HG03095 (cell line): ENCODE results near the gene RPL22L1.
A peak's percentile ranks its signal among the peaks of the same experiment; 100 is the strongest.
"Not testable (repeated sequence)": the region's sequence is repeated elsewhere in the genome, so short reads cannot be mapped to it uniquely, and the experiment has no call there.

Source experiments
- ATAC-seq: cut with Tn5 transposase; IDR thresholded peaks from one replicate; pipeline ENCODE4 v1.9.1; 2021; ENCODE audit warnings: moderate library complexity; ENCODE audit not compliant: unreplicated experiment

RPL22L1 gene

GRCh38 chr3:170869645-170870593, at the start of gene RPL22L1:
Gene RPL22L1, minus strand, starts transcription at chr3:170870195. Its CDS starts 28 bp downstream, at chr3:170870167.
- ATAC-seq, result peak; percentile 98

GRCh38 chr3:170918715-170919114, 48.7 kb upstream of the RPL22L1 start:
- no peak for ATAC-seq

- no peak for ATAC-seq
These were observed 44.7 kb upstream of the RPL22L1 start for GRCh38 chr3:170914690-170915089.

- ATAC-seq, result no peak
These were observed 44.2 kb upstream of the RPL22L1 start for GRCh38 chr3:170914212-170914611.

- ATAC-seq, result no peak
These were observed 41.1 kb upstream of the RPL22L1 start for GRCh38 chr3:170911051-170911450.

- ATAC-seq, result no peak
These were observed 40.5 kb upstream of the RPL22L1 start for GRCh38 chr3:170910542-170910941.

- ATAC-seq, result no peak
These were observed 39.3 kb upstream of the RPL22L1 start for GRCh38 chr3:170909129-170909903.

- peak; percentile 88 for ATAC-seq
These were observed 38.5 kb upstream of the RPL22L1 start, which contains the start of gene EIF5A2 for GRCh38 chr3:170908235-170909116. Gene EIF5A2, minus strand, starts transcription at chr3:170908637. Its CDS starts 831 bp downstream, at chr3:170907806.

GRCh38 chr3:170907637-170908234, 37.7 kb upstream of the RPL22L1 start:
- ATAC-seq, result no peak

GRCh38 chr3:170905862-170906261, 35.9 kb upstream of the RPL22L1 start:
- no peak for ATAC-seq

GRCh38 chr3:170903123-170903522, 33.1 kb upstream of the RPL22L1 start:
- no peak for ATAC-seq

GRCh38 chr3:170899455-170899854, 29.5 kb upstream of the RPL22L1 start:
- no peak for ATAC-seq

GRCh38 chr3:170897978-170898377, 28.0 kb upstream of the RPL22L1 start:
- no peak for ATAC-seq

GRCh38 chr3:170897199-170897598, 27.2 kb upstream of the RPL22L1 start:
- ATAC-seq, result not testable (repeated sequence)

- no peak for ATAC-seq
These were observed 26.8 kb upstream of the RPL22L1 start for GRCh38 chr3:170896781-170897180.

- ATAC-seq, result not testable (repeated sequence)
These were observed 26.3 kb upstream of the RPL22L1 start for GRCh38 chr3:170896333-170896732.

GRCh38 chr3:170893895-170894294, 23.9 kb upstream of the RPL22L1 start:
- no peak for ATAC-seq

- no peak for ATAC-seq
These were observed 19.6 kb upstream of the RPL22L1 start for GRCh38 chr3:170889630-170890029.

- no peak for ATAC-seq
These were observed 19.1 kb upstream of the RPL22L1 start for GRCh38 chr3:170889132-170889531.
